Trophoblast cell (in vitro differentiated cells and primary cell): ENCODE measurements around the gene ZNF592.

Experiments used
- DNase-seq, 2 donors: peaks; one replicate each; pipeline ENCODE4 v3.0.0-alpha.2; 2016
- H2AFZ ChIP-seq: 2 replicates; pipeline ENCODE4 v1.6.1; 2013; ENCODE audit warnings: low read length, moderate library complexity, mild to moderate bottlenecking; ENCODE audit not compliant: insufficient read depth, poor library complexity
- H2AK5ac ChIP-seq: 2 replicates; pipeline ENCODE4 v1.6.1; 2013; ENCODE audit warnings: mild to moderate bottlenecking, low read length
- H2BK120ac ChIP-seq: 2 replicates; pipeline ENCODE4 v1.6.1; 2013; ENCODE audit warnings: low read length, mild to moderate bottlenecking, moderate library complexity; ENCODE audit not compliant: insufficient read depth, poor library complexity
- H2BK12ac ChIP-seq: 2 replicates; pipeline ENCODE4 v1.6.1; 2013; ENCODE audit warnings: mild to moderate bottlenecking, low read length, moderate library complexity
- H2BK5ac ChIP-seq: 2 replicates; pipeline ENCODE4 v1.6.1; 2013; ENCODE audit warnings: low read length, low read depth, moderate library complexity, mild to moderate bottlenecking; ENCODE audit not compliant: poor library complexity
- H3K14ac ChIP-seq: 2 replicates; pipeline ENCODE4 v1.6.1; 2013; ENCODE audit warnings: mild to moderate bottlenecking, low read length
- H3K18ac ChIP-seq: 2 replicates; pipeline ENCODE4 v1.6.1; 2013; ENCODE audit warnings: mild to moderate bottlenecking, low read length
- H3K23ac ChIP-seq: 2 replicates; pipeline ENCODE4 v1.6.1; 2013; ENCODE audit warnings: low read length
- H3K27ac ChIP-seq: 2 replicates; pipeline ENCODE4 v1.5.1; 2013; ENCODE audit warnings: low read depth, mild to moderate bottlenecking, inconsistent platforms, low read length, moderate library complexity
- H3K27me3 ChIP-seq: 2 replicates; pipeline ENCODE4 v1.6.1; 2013; ENCODE audit warnings: inconsistent platforms, mild to moderate bottlenecking, low read length, moderate library complexity; ENCODE audit not compliant: insufficient read depth
- H3K36me3 ChIP-seq, 2 experiments: 1 replicate in 1 of 2; 2 replicates in 1 of 2; pipeline ENCODE4 v1.6.1; 2013; ENCODE audit warnings: low read length in 2 of 2, mild to moderate bottlenecking in 2 of 2, moderate library complexity in 1 of 2; ENCODE audit not compliant: insufficient read depth in 2 of 2, control insufficient read depth in 1 of 2
- H3K4ac ChIP-seq: 2 replicates; pipeline ENCODE4 v1.6.1; 2013; ENCODE audit warnings: low read depth, mild to moderate bottlenecking, low read length, moderate library complexity
- H3K4me1 ChIP-seq, 2 experiments: 1 replicate in 1 of 2; 2 replicates in 1 of 2; pipeline ENCODE4 v1.6.1; 2013; ENCODE audit warnings: low read length in 2 of 2, mild to moderate bottlenecking in 2 of 2, moderate library complexity in 1 of 2; ENCODE audit not compliant: insufficient read depth in 2 of 2, control insufficient read depth in 1 of 2
- H3K4me2 ChIP-seq: 2 replicates; pipeline ENCODE4 v1.6.1; 2013; ENCODE audit warnings: inconsistent platforms, mild to moderate bottlenecking, low read length, moderate library complexity
- H3K4me3 ChIP-seq: 2 replicates; pipeline ENCODE4 v1.5.1; 2013; ENCODE audit warnings: mild to moderate bottlenecking, low read depth, low read length, inconsistent platforms
- H3K79me1 ChIP-seq: one replicate; pipeline ENCODE4 v1.6.1; 2013; ENCODE audit warnings: low read length
- H3K79me2 ChIP-seq: 2 replicates; pipeline ENCODE4 v1.6.1; 2013; ENCODE audit warnings: low read length, mild to moderate bottlenecking; ENCODE audit not compliant: control insufficient read depth, insufficient read depth, poor library complexity
- H3K9ac ChIP-seq: 2 replicates; pipeline ENCODE4 v1.6.1; 2013; ENCODE audit warnings: mild to moderate bottlenecking, low read length
- H3K9me3 ChIP-seq: 2 replicates; pipeline ENCODE4 v1.6.1; 2013; ENCODE audit warnings: low read depth, mild to moderate bottlenecking, control low read depth, inconsistent platforms, low read length; ENCODE audit not compliant: insufficient read depth
- H4K12ac ChIP-seq: 2 replicates; pipeline ENCODE4 v1.6.1; 2013; ENCODE audit warnings: low read depth, mild to moderate bottlenecking, low read length, moderate library complexity
- H4K8ac ChIP-seq: 2 replicates; pipeline ENCODE4 v1.6.1; 2013; ENCODE audit warnings: low read depth, mild to moderate bottlenecking, low read length, moderate library complexity
- H4K91ac ChIP-seq: one replicate; pipeline ENCODE4 v1.6.1; 2013; ENCODE audit warnings: low read depth, mild to moderate bottlenecking, low read length, moderate library complexity
- WGBS: extraction: QIAGEN DNeasy Blood & Tissue Kit; methylation state at CpG from one replicate; pipeline ENCODE4 v1.1.7; 2013; ENCODE audit warnings: missing lambda C conversion rate; ENCODE audit not compliant: insufficient read length, insufficient coverage; ENCODE audit errors: extremely low coverage; 5-methylcytosine and 5-hydroxymethylcytosine counted together

Gene ZNF592

GRCh38 chr15:84764989-84765388, 16.6 kb downstream of the ZNF592 start:
- H3K4me1 ChIP-seq: peaks cover 2 to 5% of the 10 kb centered on the region in 2 experiments
- H3K27ac ChIP-seq: no peak overlapping the region
- H3K4me3 ChIP-seq: no peak overlapping the region
- H3K23ac ChIP-seq: no peak overlapping the region
- no peak overlapping the region for H2BK12ac ChIP-seq
- no peaks in the 10 kb centered on the region for H3K27me3 ChIP-seq
- H2AFZ ChIP-seq: no peak overlapping the region
- no peak overlapping the region for H3K9ac ChIP-seq
- WGBS: no CpG with 5 or more reads among the region's 1 CpG
- H3K18ac ChIP-seq: no peak overlapping the region
- H2BK120ac ChIP-seq: no peak overlapping the region
- peaks cover 10 to 13% of the 10 kb centered on the region in 2 experiments for H3K36me3 ChIP-seq
- H3K4ac ChIP-seq: no peak overlapping the region
- H3K9me3 ChIP-seq: no peaks in the 10 kb centered on the region
- no peak overlapping the region for H2AK5ac ChIP-seq
- no peak overlapping the region for H3K14ac ChIP-seq
- DNase-seq: no peak
- peaks cover 16% of the 10 kb centered on the region for H3K79me2 ChIP-seq
- no peak overlapping the region for H2BK5ac ChIP-seq
- no peaks in the 10 kb centered on the region for H3K79me1 ChIP-seq
- no peak overlapping the region for H4K8ac ChIP-seq
- no peak overlapping the region for H4K12ac ChIP-seq
- H3K4me2 ChIP-seq: no peak overlapping the region
- H4K91ac ChIP-seq: no peak overlapping the region

GRCh38 chr15:84765675-84766074, 17.3 kb downstream of the ZNF592 start:
- no peaks in the 10 kb centered on the region for H3K9me3 ChIP-seq
- WGBS: no CpG with 5 or more reads among the region's 4 CpGs
- DNase-seq: no peak

GRCh38 chr15:84766461-84767035, 18.2 kb downstream of the ZNF592 start:
- Histone ChIP-seq H3K4me3 (no peak overlapping the region), H4K8ac (no peak overlapping the region)

More at GRCh38 chr15:84765675-84766074, 17.3 kb downstream of the ZNF592 start:
- Histone ChIP-seq H3K4me2 (no peak overlapping the region), H3K4ac (no peak overlapping the region), H3K9ac (no peak overlapping the region), H2BK120ac (no peak overlapping the region), H3K27me3 (no peaks in the 10 kb centered on the region), H3K4me3 (no peak overlapping the region), H2BK5ac (no peak overlapping the region), H2AFZ (no peak overlapping the region), H4K8ac (no peak overlapping the region), H3K27ac (no peak overlapping the region), H3K4me1 (peaks cover 2 to 5% of the 10 kb centered on the region in 2 experiments), H3K79me2 (peaks cover 13% of the 10 kb centered on the region), H3K79me1 (no peaks in the 10 kb centered on the region), H3K36me3 (peaks cover 10 to 14% of the 10 kb centered on the region in 2 experiments), H3K23ac (no peak overlapping the region), H3K18ac (no peak overlapping the region), H4K12ac (no peak overlapping the region), H2AK5ac (no peak overlapping the region), H4K91ac (no peak overlapping the region), H3K14ac (no peak overlapping the region), H2BK12ac (no peak overlapping the region)

GRCh38 chr15:84772031-84772430, 23.6 kb downstream of the ZNF592 start:
- H3K27ac ChIP-seq: no peak overlapping the region

More at GRCh38 chr15:84766461-84767035, 18.2 kb downstream of the ZNF592 start:
- Histone ChIP-seq H3K36me3 (peaks cover 14 to 21% of the 10 kb centered on the region in 2 experiments), H2AK5ac (no peak overlapping the region), H3K4me2 (no peak overlapping the region), H4K91ac (no peak overlapping the region), H4K12ac (no peak overlapping the region), H3K9ac (no peak overlapping the region), H2AFZ (no peak overlapping the region), H3K23ac (no peak overlapping the region), H3K27ac (no peak overlapping the region), H2BK12ac (no peak overlapping the region), H3K27me3 (no peaks in the 10 kb centered on the region), H3K79me2 (peaks cover 8% of the 10 kb centered on the region), H3K4me1 (peaks cover 2 to 3% of the 10 kb centered on the region in 2 experiments), H3K4ac (no peak overlapping the region), H3K79me1 (no peaks in the 10 kb centered on the region), H2BK120ac (no peak overlapping the region), H3K14ac (no peak overlapping the region), H3K18ac (no peak overlapping the region), H3K9me3 (no peaks in the 10 kb centered on the region), H2BK5ac (no peak overlapping the region)
- no peak for DNase-seq
- WGBS: 100% methylated on average over 1 of the region's 6 CpGs

More at GRCh38 chr15:84772031-84772430, 23.6 kb downstream of the ZNF592 start:
- H3K36me3 ChIP-seq: peaks cover 15 to 26% of the 10 kb centered on the region in 2 experiments
- no peak for DNase-seq
- H4K91ac ChIP-seq: no peak overlapping the region
- H3K9ac ChIP-seq: no peak overlapping the region
- no peak overlapping the region for H2BK5ac ChIP-seq
- no peak overlapping the region for H2AFZ ChIP-seq
- H4K12ac ChIP-seq: no peak overlapping the region
- no CpG with 5 or more reads among the region's 5 CpGs for WGBS
- H3K79me2 ChIP-seq: peaks cover 1% of the 10 kb centered on the region
- no peaks in the 10 kb centered on the region for H3K27me3 ChIP-seq
- H2BK120ac ChIP-seq: no peak overlapping the region
- peak overlapping the region; percentile 27 for H3K4ac ChIP-seq
- H3K14ac ChIP-seq: no peak overlapping the region
- no peaks in the 10 kb centered on the region for H3K9me3 ChIP-seq
- no peak overlapping the region for H2AK5ac ChIP-seq
- H3K18ac ChIP-seq: no peak overlapping the region
- peaks cover 0 to 3% of the 10 kb centered on the region in 2 experiments for H3K4me1 ChIP-seq
- no peak overlapping the region for H2BK12ac ChIP-seq
- no peaks in the 10 kb centered on the region for H3K79me1 ChIP-seq
- no peak overlapping the region for H3K4me3 ChIP-seq
- H4K8ac ChIP-seq: no peak overlapping the region
- H3K23ac ChIP-seq: no peak overlapping the region
- no peak overlapping the region for H3K4me2 ChIP-seq
